Lower leg skin (tissue), 3 donors: ENCODE results near the gene MISP.

Source experiments
- POLR2A ChIP-seq, 2 donors: fragments of 450-650 bp; IDR thresholded peaks; one replicate each; pipeline ENCODE4 v1.6.1; 2016 to 2017; ENCODE audit warnings: antibody characterized with exemption in 2 of 2, mild to moderate bottlenecking in 1 of 2, moderate library complexity in 1 of 2
- TF ChIP-seq, protein P1 (sequence below), 3 donors: fragments of 450-650 bp; IDR thresholded peaks; one replicate each; pipeline ENCODE4 v1.5.1; 2016; ENCODE audit warnings: antibody characterized with exemption in 3 of 3, mild to moderate bottlenecking in 3 of 3, moderate library complexity in 2 of 3

DNA sequence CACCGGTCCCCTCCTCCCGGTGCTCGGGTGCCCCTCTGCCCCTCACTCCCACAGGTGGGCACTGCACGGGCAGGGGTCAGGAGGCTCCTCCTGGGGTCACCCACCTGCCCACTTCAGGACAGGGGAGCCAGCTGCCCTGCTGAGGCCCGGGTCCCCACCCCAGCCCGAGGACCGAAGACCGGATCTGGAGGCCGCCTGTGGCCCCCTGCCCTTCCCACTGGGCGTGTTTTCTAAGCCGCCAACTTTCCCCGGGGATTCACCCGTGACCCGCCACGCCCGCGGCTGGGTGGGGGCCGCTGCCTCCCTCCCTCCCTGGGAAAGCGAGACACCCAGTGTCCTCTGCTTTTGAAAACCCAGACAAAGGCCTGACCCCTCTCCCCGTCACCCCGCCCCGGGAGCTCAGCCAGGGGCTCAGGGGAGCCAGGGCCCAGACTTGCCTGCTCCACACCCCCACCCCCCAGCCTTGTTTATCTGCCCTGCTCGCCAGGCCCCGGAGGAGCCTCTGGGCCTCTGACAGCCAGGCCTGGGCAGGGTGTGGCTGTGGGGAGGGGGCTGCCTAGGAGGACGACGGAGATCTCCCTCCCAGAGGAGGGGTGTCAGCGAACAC, 40.8 kb upstream of the MISP start:
- TF ChIP-seq, protein P1, sequence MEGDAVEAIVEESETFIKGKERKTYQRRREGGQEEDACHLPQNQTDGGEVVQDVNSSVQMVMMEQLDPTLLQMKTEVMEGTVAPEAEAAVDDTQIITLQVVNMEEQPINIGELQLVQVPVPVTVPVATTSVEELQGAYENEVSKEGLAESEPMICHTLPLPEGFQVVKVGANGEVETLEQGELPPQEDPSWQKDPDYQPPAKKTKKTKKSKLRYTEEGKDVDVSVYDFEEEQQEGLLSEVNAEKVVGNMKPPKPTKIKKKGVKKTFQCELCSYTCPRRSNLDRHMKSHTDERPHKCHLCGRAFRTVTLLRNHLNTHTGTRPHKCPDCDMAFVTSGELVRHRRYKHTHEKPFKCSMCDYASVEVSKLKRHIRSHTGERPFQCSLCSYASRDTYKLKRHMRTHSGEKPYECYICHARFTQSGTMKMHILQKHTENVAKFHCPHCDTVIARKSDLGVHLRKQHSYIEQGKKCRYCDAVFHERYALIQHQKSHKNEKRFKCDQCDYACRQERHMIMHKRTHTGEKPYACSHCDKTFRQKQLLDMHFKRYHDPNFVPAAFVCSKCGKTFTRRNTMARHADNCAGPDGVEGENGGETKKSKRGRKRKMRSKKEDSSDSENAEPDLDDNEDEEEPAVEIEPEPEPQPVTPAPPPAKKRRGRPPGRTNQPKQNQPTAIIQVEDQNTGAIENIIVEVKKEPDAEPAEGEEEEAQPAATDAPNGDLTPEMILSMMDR (IDR thresholded peaks at IDR 0.05), result no peak
- TF ChIP-seq POLR2A (IDR thresholded peaks at IDR 0.05), result no peak
